Stimulated activated CD4-positive, alpha-beta T cell treated with anti-CD3 and anti-CD28 coated beads, TNF-alpha, amount 100 ng/mL, for 4 hours (primary cell): ENCODE data around the gene BIK.
"Not testable (repeated sequence)": the region's sequence is repeated elsewhere in the genome, so short reads cannot be mapped to it uniquely, and the experiment has no call there.

Experiments used
- DNase-seq, 3 experiments: peaks; one replicate each; pipeline ENCODE4 v3.0.0-alpha.2; 2020; ENCODE audit warnings: low read depth in 3 of 3

Gene BIK

DNA sequence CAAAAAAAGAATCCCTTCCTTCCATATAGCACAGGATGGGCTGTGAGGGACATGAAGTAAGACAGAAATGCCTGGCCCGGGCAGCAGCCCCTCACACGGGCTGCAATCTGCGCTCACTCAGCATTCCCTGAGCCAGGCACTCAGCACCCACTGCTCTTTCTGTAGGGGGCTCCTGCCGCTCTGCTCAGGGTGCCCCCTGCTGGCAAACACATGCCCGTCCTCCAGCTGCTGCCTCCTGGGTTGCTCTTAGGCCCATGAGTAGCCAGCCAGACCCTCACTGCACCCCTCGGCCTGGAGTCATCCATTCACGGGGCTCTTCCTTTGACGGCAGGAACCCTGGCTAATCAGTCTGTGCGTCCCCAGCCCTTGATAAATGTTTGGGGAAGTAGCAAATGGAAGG, 25.7 kb downstream of the BIK start:
- no peak for DNase-seq

DNA sequence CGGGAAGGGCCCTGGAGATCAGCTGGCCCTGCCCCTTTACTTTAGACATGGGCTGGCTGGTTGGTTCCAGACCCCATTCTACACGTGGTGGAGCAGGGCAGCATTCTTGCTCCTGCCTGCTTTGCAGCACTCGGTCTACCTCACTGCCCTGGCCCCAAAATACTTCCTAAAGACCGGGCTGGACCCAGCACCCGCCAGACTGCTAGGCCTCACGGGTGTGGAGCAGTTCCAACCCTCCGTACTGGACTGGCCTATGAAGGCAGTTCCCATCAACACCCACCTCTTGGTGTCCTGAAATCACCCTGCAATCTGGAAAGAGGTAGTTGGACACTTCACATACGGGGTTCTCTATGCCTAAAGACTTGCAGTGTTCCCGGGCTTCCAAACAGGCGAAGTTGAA, 26.3 kb downstream of the BIK start:
- DNase-seq, result no peak

DNA sequence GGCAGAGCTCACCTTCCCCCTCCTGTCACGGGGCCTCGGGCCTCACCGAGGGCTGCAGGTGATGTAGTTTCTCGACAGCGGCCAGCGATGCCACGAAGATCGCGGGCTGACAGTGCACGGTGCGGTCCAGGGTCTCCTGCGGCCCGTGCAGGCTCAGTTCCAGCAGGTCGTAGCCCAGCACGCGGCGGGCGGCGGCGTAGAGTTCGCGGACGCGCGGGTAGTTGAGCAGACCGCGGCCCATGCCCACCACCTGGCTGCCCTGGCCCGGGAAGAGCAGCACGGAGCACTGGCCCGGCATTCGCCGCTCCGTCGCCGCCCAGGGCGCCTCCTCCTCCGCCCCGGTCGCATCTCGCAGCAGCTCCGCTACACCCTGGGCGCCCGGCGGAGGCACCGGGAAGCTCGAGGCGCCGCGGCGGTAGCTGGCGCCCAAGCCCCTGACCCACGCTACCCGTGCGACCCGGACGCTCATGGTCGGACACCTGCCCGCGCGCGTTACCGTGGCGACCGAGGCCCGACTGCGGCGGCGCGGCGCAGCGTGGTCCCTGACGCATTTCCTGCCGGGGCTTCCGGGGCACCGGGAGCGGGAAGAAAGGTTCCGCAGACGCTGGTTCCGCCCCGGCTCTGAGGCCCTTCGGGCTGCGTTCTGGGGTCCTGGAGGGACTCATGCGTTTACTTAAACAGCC, 32.5 kb downstream of the BIK start, which contains the start of gene MCAT:
MCAT (minus strand) TSS at position 519 of the 683 bp plus-strand sequence; CDS start at position 469, 50 bp downstream.
- peak; percentile 64 to 68 (median 65) for DNase-seq

DNA sequence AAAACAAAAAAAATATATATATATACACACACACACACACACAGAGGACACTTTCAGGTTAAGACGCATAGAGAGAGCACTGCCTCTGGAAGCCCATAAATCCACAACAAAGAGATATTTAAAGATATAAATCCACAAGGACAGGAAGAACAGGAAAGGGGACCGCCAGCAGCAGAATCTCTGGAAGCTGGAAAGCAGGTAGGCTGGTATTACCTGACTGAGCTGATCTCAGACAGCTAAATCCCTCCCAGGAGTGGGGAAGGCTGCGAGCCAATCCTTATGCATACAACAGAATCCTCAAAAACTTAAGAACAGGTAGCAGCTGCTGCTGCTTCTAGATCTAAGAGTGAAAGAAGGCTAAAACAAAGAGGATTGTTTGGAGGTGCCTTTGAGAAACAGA, 34.4 kb downstream of the BIK start:
- no peak for DNase-seq

DNA sequence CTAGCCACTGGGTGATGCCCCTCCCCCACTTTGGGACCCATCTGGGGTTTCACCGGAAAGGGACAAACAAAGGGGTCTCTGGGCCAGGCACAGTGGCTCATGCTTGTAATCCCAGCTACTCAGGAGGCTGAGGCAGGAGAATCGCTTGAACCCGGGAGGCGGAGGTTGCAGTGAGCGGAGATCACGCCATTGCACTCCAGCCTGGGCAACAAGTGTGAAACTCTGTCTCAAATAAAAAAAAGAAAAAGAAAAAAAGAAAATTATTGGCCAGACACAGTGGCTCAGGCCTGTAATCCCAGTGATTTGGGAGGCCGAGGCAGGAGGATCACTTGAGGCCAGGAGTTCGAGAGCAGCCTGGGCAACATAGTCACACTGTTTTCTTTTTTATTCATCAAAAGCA, 34.8 kb downstream of the BIK start:
- DNase-seq, result not testable (repeated sequence)

DNA sequence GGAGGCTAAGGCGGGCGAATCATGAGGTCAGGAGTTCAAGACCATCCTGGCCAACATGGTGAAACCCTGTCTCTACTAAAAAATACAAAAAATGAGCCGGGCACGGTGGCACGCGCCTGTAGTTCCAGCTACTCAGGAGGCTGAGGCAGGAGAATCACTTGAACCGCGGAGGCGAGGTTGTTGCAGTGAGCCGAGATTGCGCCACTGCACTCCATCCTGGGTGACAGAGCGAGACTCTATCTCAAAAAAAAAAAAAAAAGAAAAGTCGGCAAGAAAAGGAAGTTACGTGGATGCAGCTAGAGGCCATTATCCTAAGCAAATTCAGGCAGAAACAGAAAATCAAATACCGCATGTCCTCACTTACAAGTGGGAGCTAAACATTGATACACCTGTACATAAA, 35.8 kb downstream of the BIK start:
- DNase-seq, result not testable (repeated sequence)

DNA sequence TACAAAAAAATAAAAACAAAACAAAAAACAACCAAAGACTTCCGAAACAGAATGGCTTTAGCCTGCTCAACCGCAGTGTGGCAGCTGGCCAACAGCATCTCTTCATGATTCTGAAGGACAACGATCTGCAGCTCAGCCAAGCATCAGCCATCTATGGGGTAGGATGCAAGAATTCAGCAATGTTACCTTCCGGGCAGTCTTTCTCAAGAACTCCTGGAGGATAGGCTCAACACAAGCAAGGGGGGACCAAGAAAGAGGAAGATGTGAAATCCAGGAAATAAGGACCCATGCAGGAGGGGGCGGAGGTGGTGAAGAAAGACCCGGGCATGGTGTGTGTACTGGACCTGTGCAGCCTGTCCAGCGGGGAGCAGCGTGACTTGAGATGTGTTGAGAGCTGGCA, 37.3 kb downstream of the BIK start:
- DNase-seq, result no peak

DNA sequence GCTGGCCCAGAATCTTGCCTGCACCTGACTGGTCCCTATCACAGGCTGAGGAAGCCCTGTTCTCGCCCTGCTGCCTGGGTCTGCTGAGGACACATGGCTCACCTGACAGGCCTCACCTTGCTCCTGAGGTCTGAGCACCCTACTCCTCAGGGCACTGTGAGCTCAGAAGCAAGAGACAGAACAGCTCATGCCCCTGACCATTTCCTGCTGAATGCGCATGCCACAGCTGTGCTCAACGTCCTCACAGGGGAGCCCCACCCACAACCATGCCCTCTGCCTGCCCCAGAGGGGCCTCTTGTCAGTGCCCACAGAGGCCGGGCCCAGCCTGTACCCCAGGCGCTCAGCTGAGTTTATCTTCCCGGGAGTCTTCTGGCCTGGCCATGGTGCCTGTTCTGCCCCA, 38.0 kb downstream of the BIK start:
- no peak for DNase-seq

DNA sequence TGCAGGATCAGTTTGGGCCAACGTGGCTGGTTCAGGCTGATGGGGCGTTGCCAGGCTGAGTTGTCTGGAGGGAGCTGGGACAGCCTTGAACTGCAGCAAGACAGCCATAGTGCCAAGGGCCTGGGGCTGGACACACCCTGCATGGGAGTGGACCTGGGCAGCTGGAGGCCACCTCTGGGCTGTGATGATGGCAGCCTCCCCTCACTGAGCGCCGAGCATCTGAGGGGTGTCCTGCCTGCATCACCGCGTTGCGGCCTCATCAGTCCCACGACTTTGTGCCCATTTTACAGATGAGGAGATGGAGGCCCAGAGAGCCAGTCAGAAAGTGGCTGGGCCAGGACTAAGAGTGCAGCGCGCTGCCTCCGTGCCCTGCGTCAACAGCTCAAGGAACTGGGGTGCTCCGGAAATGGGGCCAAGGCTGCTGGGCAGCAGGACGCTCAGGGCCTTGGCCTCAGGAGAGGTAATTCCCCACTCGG, 40.2 kb downstream of the BIK start:
- no peak for DNase-seq

DNA sequence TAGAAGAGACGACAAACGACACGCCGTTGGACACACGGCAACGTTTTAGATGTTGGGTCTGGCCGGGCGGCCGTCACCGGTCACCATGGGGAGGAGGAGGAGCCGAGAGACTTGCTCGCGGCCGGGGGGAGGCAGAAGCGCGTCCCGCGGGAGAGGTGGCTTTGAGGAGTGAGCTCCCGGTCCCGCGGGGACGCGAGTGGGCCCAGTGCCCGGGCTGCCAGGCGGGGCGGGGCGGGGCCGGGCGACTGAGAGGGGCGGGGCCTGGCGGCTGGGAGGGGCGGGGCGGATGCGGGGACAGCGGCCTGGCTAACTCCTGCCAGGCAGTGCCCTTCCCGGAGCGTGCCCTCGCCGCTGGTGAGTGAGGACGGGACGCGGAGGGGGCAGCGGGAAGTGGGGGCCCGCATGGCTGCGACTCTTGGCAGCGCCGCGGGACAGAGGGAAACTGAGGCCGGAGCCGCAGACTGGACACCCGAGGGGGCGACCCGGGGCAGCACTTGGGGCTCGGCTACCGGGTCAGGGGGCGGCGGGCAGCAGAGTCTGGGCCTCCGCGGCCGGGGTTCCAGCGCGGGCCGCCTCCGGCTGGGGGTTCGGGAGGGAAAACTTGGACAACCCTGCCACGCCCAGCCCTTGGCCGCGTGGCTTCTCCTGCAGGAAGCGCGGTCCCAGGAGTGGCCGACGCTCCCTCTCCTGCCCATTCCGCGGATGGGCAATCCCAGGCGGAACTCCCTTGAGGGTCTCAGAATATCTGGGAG, 40.9 kb downstream of the BIK start, which contains the start of gene TSPO:
TSPO (plus strand) TSS at position 309 of the 752 bp plus-strand sequence. CDS start 7,680 bp downstream, outside the sequence.
- peak; percentile 43 to 53 (median 48) for DNase-seq

DNA sequence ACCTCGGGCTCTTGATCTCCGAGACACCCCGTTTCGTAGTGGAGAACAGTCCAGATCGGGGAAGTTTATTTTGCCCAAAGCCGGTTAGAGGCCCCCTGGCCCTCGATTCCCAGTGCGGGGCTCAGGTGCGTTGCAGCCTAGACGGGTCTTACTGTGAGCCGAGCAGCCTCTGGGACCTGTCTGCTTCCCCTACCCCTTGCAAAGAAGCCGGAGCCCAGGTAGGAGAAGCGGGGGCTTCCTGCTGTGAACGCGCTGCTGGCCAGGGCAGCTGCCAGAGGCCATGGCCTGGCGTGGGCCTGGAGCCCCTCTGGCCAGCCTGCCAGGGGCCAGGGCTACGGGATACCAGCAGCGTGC, 41.4 kb downstream of the BIK start:
- DNase-seq, result no peak

DNA sequence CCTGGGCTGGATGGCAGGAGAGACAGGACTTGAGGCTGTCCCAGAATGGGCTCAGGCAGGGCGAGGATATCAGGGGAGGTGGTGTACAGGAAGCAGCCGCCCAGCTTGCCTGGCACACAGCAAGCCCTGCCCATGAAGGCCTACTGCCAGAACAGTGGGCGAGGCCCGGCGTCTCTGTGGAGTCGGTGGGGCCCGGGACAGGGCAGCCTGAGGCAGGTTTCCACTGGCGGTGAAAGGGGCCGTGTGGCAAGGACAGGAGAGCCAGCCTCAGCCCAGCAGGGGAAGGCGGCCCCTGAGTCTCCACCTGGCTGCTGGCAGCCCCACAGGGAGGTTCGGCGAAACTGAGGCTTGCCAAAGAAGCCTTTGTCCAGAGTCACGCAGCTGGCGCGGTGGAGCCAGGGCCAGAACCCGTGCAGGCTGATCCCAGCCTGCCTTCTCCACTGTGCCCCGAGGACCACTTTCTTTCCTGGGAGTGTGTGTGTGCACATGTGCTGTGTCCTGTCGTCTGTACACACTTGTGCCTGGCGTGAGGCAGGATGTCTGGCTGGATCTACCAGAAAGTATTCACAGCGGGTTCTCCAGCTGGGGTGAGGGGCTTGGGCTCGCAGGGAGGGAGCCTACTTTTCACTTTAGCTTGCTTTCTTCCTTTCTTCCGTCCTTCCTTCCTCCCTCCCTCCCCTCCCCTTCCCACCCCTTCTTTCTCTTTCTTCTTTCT, 42.0 kb downstream of the BIK start:
- DNase-seq, result peak; percentile 25 to 40 (median 36)

DNA sequence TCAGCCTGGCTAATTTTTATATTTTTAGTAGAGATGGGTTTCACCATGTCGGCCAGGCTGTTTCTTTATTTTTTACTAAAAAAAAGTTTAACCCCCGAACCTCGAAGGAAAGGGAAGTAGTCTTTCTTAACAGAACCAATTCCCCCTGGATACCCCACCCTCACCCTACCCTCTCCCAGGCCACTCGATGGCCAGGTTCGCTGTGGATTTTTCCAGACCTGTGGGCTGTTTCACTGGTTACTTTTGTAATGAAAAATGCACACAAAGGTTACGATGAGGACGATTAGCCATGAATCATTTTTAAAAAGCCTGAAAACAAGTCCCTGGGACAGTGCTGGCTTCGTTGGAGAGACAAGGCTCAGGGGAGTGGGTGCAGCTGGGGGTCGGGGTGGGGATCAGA, 43.3 kb downstream of the BIK start:
- no peak for DNase-seq

DNA sequence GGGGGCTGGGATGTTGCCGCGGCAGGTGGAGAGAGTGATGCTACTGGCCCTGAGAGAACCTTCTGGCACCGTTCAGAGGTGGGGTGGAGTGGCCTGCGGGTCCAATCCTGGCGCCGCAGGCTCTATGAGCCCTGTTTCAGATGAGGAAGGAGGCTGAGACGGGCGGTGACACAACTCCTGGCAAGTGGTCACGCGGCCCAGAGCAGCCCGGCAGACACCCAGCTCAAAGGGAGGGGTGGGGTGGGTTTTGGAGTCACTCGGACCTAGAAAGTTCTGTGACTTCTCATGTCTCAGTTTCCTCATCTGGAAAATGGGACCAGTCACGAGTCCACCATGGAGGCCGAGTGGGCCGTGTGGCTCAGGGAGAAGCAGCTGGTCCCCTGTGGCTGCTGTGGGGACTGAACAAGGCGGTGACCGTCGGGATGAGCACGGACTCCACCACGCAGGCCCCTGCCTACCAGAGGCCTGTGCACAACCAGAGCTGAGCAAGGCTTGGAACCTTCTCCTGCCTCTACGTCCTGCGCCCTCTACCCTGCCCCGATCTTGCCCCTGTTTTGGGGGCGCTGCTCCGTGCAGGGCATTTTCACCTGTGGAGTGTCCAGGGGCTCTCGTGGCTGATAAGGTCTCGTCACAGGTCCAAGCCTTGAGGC, 44.5 kb downstream of the BIK start:
- no peak for DNase-seq

DNA sequence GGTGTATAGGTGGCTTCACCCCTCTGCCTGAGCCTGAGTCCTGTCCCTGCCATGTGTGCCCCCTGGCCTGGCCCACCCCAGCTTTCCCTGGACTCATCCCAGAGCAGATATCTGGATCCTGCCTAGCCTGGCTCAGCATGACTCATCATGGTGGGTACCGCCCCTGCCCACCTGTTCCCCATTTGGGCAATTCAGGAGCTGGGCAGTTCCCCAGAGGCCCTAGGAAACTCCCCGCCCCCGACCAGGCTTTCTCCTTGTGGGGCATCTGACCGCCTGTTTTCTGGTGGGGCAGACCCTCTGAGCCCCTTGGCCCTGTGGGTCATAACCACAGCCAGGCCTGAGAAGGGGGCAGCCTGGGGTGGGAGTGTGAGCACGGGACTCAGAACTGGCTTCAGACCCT, 45.2 kb downstream of the BIK start:
- no peak for DNase-seq

DNA sequence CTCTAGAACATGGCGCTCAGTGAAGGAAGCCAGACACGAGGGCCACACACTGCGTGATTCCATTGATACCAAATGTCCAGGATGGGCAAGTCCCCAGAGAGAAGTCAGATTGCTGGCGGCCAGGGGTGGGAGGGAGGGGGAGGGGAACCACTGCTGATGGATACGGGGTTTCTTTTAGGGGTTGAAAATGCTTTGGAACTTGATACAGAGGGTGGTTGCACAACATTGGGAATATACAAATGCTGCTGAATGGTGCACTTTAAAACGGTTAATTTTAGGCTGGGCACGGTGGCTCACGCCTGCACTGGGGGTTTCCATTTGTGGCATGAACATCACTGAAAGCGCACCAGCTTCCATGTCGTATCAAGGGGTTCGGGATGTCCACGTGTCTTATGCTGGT, 45.9 kb downstream of the BIK start:
- DNase-seq, result no peak

DNA sequence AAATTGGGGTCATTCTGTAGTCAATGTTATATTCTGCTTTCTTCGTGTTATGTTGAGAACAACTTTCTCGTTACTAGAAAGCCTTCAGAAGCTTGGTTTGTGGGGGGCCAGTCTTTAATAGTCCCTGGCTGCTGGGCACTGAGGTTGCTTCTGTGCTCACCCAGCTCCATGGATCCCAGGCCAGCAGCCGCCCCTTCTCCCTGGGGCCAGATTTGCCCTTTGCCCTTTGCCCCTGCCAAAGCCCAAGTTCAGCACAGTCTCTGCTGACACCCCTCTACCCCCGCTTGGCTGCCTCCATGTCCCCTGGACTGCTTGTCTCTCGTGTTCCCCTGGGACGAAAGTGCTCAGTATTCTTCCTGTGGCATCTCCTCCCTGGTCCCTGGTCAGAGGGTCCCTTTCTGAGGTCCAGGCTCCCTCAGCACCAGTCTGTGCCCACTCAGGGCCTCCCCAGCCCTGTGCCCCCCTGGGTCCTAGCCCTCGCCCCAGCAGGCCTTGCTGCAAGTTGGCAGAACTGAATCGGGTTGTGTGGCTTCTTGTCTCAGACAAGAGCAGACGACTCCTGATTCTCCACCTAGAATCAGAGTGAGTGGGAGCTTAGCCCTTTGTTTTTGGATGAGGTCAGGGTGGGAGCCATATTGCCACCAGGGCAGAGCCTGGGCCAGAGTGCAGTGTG, 47.5 kb downstream of the BIK start:
- no peak for DNase-seq

DNA sequence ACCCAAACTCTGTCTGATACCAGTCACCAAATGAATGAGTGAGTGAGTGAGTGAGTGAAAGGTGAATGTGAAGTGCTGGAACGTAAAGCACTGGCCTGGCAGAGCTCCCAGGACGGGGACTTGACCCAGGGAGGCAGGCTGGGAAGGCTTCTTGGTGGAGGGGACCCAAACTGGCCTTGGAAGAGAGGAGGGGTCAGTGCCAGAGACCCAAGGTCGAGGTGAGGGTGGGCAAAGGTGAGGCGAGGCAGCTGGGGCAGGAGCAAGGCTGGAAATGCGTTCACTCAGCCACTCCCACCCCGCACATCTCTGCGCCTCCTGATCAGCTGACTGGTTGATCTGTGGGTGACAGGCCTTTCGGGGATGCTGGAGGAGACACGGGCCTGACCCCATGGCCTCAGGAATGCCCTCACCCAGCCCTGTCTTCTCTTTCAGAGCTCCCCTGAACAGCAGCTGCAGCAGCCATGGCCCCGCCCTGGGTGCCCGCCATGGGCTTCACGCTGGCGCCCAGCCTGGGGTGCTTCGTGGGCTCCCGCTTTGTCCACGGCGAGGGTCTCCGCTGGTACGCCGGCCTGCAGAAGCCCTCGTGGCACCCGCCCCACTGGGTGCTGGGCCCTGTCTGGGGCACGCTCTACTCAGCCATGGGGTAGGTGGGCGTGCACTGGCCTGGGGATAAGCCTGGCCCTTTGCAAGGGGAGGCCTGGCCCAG, 48.4 kb downstream of the BIK start:
- DNase-seq, result no peak

DNA sequence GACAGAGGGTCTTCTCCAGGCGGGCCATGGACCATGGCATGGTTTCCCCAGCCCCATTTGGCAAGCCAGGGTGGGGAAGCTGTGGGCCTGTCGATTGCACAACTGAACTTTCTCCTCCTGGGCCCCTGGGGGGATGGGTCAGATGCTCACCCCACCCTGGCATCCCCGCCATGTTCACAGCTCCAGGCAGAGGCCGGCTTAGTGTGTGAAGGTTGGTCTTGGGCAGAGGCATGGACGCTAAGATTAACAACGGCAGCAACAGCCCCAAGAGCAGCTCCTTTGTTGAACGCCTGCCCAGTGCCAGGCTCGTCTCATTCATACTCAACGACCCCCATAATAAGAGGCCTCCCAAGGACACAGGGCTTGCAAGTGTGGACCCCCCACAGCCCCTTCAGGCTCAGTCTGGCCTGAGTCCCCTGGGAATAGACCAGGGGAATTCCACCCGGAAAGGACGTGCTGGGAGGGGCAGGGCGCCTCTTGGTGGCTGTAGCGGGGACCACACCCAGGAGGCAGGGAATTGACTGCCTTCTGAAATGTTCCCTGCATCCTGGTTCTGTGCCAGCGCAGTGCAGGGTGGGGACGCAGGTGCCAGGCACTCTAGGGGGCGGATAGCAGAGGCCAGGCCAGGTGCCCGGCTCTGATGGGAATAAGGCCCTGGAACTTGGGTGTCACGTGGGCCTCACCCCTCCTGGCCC, 49.1 kb downstream of the BIK start:
- DNase-seq, result no peak

DNA sequence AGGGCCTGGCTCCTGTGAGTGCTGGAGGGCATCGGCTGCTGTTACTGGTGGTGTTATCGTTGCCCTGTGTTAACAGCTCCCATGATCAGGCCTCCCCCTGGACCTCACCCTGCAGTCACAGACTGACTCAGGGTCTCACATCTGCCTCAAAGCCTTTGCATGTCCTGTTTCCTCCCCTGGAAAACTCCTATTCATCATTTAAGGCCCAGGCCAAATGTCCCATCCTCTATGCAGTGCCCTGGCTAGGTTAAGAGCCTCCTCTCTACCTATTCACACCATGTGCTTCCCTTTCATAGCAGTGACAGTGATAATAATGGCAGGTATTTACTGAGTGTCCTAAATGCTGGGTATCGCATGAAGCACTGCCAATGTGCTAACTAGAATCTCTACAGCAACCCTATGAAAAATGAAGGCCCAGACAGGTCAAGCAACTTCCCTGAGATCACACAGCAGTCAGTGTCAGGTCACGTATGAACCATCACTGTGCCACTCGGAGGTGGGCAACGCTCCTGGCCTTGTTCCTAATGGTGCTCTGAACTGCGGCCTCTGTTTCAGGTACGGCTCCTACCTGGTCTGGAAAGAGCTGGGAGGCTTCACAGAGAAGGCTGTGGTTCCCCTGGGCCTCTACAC, 50.1 kb downstream of the BIK start:
- DNase-seq, result no peak
